ENCODE measurements around the gene IMMP2L. TPM values are rescaled to one million over a fixed set of nuclear protein-coding genes. Genes with fewer than 3 reads are reported as not detected.

Gene IMMP2L
- total and polyA plus RNA-seq, 2 of the 8 experiments (the other 6 are each of a cell fraction or from before 2014, with no cell fraction given), result 2.3 to 10.1 TPM

- Histone ChIP-seq H3K9ac (replicated peaks in 1 of 4; ENCODE audit: extremely low read depth in 1 of 4, low read depth in 3 of 4, low read length in 3 of 4) (no peak overlapping the region), H2BK120ac (replicated peaks; ENCODE audit: low read depth, low read length) (no peak overlapping the region), H3K56ac (replicated peaks; ENCODE audit: insufficient read length, low read depth, low read length) (no peak overlapping the region), H2BK12ac (ENCODE audit: low read depth, low read length) (no peak overlapping the region), H3K27ac (ENCODE audit: low read depth, low read length) (no peak overlapping the region), H3K79me1 (ENCODE audit: low read depth, low read length) (no peaks in the 10 kb centered on the region), H3K4me2 (ENCODE audit: insufficient read depth in 1 of 2, low read depth in 2 of 2, low read length in 2 of 2) (no peak overlapping the region), H3K23me2 (ENCODE audit: low read depth, low read length) (no peaks in the 10 kb centered on the region), H3K18ac (ENCODE audit: extremely low read depth, low read length) (no peak overlapping the region), H3K14ac (ENCODE audit: insufficient read length) (no peak overlapping the region), H3K4ac (replicated peaks; ENCODE audit: insufficient read length, low read depth, low read length) (no peak overlapping the region), H2BK20ac (ENCODE audit: low read length) (no peak overlapping the region), H2BK15ac (ENCODE audit: low read length) (no peak overlapping the region), H4K20me1 (replicated peaks in 1 of 2; ENCODE audit: control insufficient read depth in 1 of 2, insufficient read depth in 2 of 2, low read length in 2 of 2) (no peaks in the 10 kb centered on the region), H3K23ac (ENCODE audit: insufficient read length) (no peak overlapping the region), H3K27me3 (replicated peaks in 1 of 4; ENCODE audit: control insufficient read depth in 3 of 4, extremely low read depth in 1 of 4, insufficient read depth in 3 of 4, low read length in 3 of 4) (no peaks in the 10 kb centered on the region), H4K5ac (ENCODE audit: insufficient read length, low read depth, low read length) (no peak overlapping the region), H2AK5ac (ENCODE audit: low read depth, low read length) (no peak overlapping the region), H3K4me3 (ENCODE audit: extremely low read depth in 1 of 4, insufficient read depth in 2 of 4, low read depth in 3 of 4, low read length in 4 of 4) (no peak overlapping the region), H3K36me3 (ENCODE audit: control insufficient read depth in 2 of 4, insufficient read depth in 4 of 4, low read length in 3 of 4) (no peaks in the 10 kb centered on the region), H4K8ac (ENCODE audit: extremely low read depth, insufficient read depth, low read length) (no peak overlapping the region), H3K9me3 (ENCODE audit: insufficient read depth in 2 of 2, low read depth in 1 of 2, low read length in 1 of 2) (no peaks in the 10 kb centered on the region), H3K79me2 (ENCODE audit: control insufficient read depth in 1 of 2, insufficient read depth in 2 of 2, low read length in 2 of 2) (no peaks in the 10 kb centered on the region), H2AFZ (ENCODE audit: low read length) (no peak overlapping the region), H3K4me1 (replicated peaks in 1 of 4; ENCODE audit: control insufficient read depth in 3 of 4, insufficient read depth in 4 of 4, low read length in 3 of 4) (no peaks in the 10 kb centered on the region), H4K91ac (replicated peaks; ENCODE audit: insufficient read length, low read length) (no peak overlapping the region), H2BK5ac (ENCODE audit: low read depth, low read length) (no peak overlapping the region)
- TF ChIP-seq SAP30 (IDR thresholded peaks at IDR 0.05; ENCODE audit: insufficient read depth, insufficient replicate concordance, low read length), result no peak
- TF ChIP-seq PHF8 (conservative IDR thresholded peaks at IDR 0.05; ENCODE audit: low read depth, low read length), result no peak
- TF ChIP-seq CHD2 (IDR thresholded peaks at IDR 0.05; ENCODE audit: low read length), result no peak
- TF ChIP-seq POU5F1 (IDR thresholded peaks at IDR 0.05; ENCODE audit: low read depth, low read length), result no peak
- TF ChIP-seq TAF1 (IDR thresholded peaks at IDR 0.05; ENCODE audit: low read depth, low read length), result no peak
- TF ChIP-seq NANOG (IDR thresholded peaks at IDR 0.05; ENCODE audit: insufficient read depth, low read depth, low read length, poor library complexity, severe bottlenecking), result no peak
- TF ChIP-seq TCF12 (IDR thresholded peaks at IDR 0.05; ENCODE audit: low read depth, low read length), result no peak
- TF ChIP-seq NRF1 (IDR thresholded peaks at IDR 0.05; ENCODE audit: low read depth, low read length), result no peak
- CTCF ChIA-PET (ENCODE audit: partially characterized antibody), result no interaction called here
- no peak for FAIRE-seq
- POLR2A ChIA-PET (ENCODE audit: partially characterized antibody), result no interaction called here
- no peak for DNase-seq (ENCODE audit: low read depth in 1 of 2, low spot score in 2 of 2)
- 94% methylated on average over 1 of the region's 1 CpG; no CpG with 5 or more reads in 1 of the 2 experiments for WGBS, 2 experiments (ENCODE audit: extremely low coverage in 1 of 2, insufficient coverage in 1 of 2, insufficient read length in 1 of 2, insufficient replicate concordance in 2 of 2, low coverage in 1 of 2, low lambda C conversion rate in 2 of 2, missing lambda C conversion rate in 1 of 2)
Measured at GRCh38 chr7:111292026-111292470, 270.2 kb downstream of the IMMP2L start.

Data from H1 (cell line).